B cell (primary cell): Measurements from ENCODE around the gene TGFBRAP1. TPM values are rescaled to one million over a fixed set of nuclear protein-coding genes. Genes with fewer than 3 reads are reported as not detected.

Experiments
- ATAC-seq: fragments of 200-7000 bp; cut with Tn5 transposase; one replicate; pipeline ENCODE4 v1.10.0; 2021; ENCODE audit warnings: low read depth, mild to moderate bottlenecking, moderate number of reproducible peaks, moderate library complexity
- CTCF ChIA-PET: fragments of 350-600 bp; sonication (Branson Sonifier 250); formaldehyde crosslinking; loops from one replicate; lab custom pipeline; 2021; ENCODE audit warnings: antibody characterized with exemption, inconsistent platforms; lab: Charles Lee
- POLR2A ChIA-PET: fragments of 350-600 bp; sonication (Branson Sonifier 250); formaldehyde crosslinking; loops from one replicate; lab custom pipeline; 2021; ENCODE audit warnings: antibody characterized with exemption; lab: Charles Lee
- DNase-seq: peaks from one replicate; pipeline ENCODE4 v3.0.0; 2013
- H2AFZ ChIP-seq: 2 replicates; pipeline ENCODE4 v1.6.1; 2012; ENCODE audit warnings: mild to moderate bottlenecking, low read depth, low read length; ENCODE audit not compliant: insufficient read depth, poor library complexity, severe bottlenecking
- H3K27ac ChIP-seq, 2 donors: 1 replicate in 1 of 2; 2 replicates in 1 of 2; pipeline ENCODE4 v1.5.1; 2012 to 2013; ENCODE audit warnings: low read length in 2 of 2, mild to moderate bottlenecking in 2 of 2, moderate library complexity in 1 of 2
- H3K27me3 ChIP-seq, 4 experiments: fragments of 200-600 bp in 1 of 4; sonication (generic) in 1 of 4; replicated peaks in 1 of 4; 1 replicate in 2 of 4; 2 replicates in 2 of 4; pipeline versions ENCODE4 v1.6.1 to v1.7.0; 2013 to 2016; ENCODE audit warnings: low read length in 3 of 4, mild to moderate bottlenecking in 2 of 4, mixed read lengths in 1 of 4, moderate library complexity in 1 of 4; ENCODE audit not compliant: insufficient read depth in 4 of 4, control insufficient read depth in 3 of 4; ENCODE audit errors: control extremely low read depth in 1 of 4
- H3K36me3 ChIP-seq, 2 experiments: replicated peaks in 1 of 2; 1 replicate in 1 of 2; 2 replicates in 1 of 2; pipeline versions ENCODE4 v1.6.1 to v1.7.1; 2013; ENCODE audit warnings: low read length in 1 of 2; ENCODE audit not compliant: insufficient read depth in 2 of 2, control insufficient read depth in 1 of 2; ENCODE audit errors: control extremely low read depth in 1 of 2, extremely low read depth in 1 of 2
- H3K4me1 ChIP-seq, 2 donors: fragments of 200-600 bp in 1 of 2; sonication (generic) in 1 of 2; 1 replicate in 1 of 2; 2 replicates in 1 of 2; pipeline versions ENCODE4 v1.5.1 to v1.6.1; 2013 to 2017; ENCODE audit warnings: low read length in 2 of 2; ENCODE audit not compliant: control insufficient read depth in 2 of 2, insufficient read depth in 2 of 2
- H3K4me2 ChIP-seq: replicated peaks from 2 replicates; pipeline ENCODE3; 2012; ENCODE audit warnings: mild to moderate bottlenecking, low read depth, low read length; ENCODE audit not compliant: poor library complexity, severe bottlenecking
- H3K4me3 ChIP-seq, 5 experiments: fragments of 200-600 bp in 1 of 5; sonication (generic) in 1 of 5; 1 replicate in 3 of 5; 2 replicates in 2 of 5; pipeline versions ENCODE4 v1.5.1 to v1.7.0; 2011 to 2016; ENCODE audit warnings: low read length in 4 of 5, mild to moderate bottlenecking in 4 of 5, low read depth in 2 of 5, control low read depth in 1 of 5, moderate library complexity in 1 of 5; ENCODE audit not compliant: insufficient read depth in 1 of 5; ENCODE audit errors: control extremely low read depth in 1 of 5, extremely low read depth in 1 of 5
- H3K79me2 ChIP-seq: fragments of 200-600 bp; sonication (generic); one replicate; pipeline ENCODE4 v1.6.0; 2016; ENCODE audit warnings: low read length; ENCODE audit not compliant: control insufficient read depth, insufficient read depth
- H3K9ac ChIP-seq: fragments of 200-600 bp; sonication (generic); 2 replicates; pipeline ENCODE4 v1.6.1; 2017; ENCODE audit warnings: mild to moderate bottlenecking, low read length, moderate library complexity
- H3K9me3 ChIP-seq, 3 donors: one replicate each; pipeline versions ENCODE4 v1.6.1 to v1.7.1; 2013; ENCODE audit warnings: low read length in 2 of 3; ENCODE audit not compliant: control insufficient read depth in 2 of 3, insufficient read depth in 1 of 3; ENCODE audit errors: control extremely low read depth in 1 of 3
- H4K20me1 ChIP-seq: 2 replicates; pipeline ENCODE4 v1.6.0; 2012; ENCODE audit warnings: mild to moderate bottlenecking, low read length; ENCODE audit not compliant: insufficient read depth, control insufficient read depth, poor library complexity, severe bottlenecking
- H3K27ac Mint-ChIP-seq: one replicate; pipeline ENCODE4 v1.8.0; 2021; ENCODE audit warnings: mixed read lengths
- H3K27me3 Mint-ChIP-seq: one replicate; pipeline ENCODE4 v1.8.0; 2021; ENCODE audit warnings: mixed read lengths
- H3K4me1 Mint-ChIP-seq: one replicate; pipeline ENCODE4 v1.8.0; 2021; ENCODE audit warnings: mixed read lengths
- H3K4me3 Mint-ChIP-seq: one replicate; pipeline ENCODE4 v1.8.0; 2021; ENCODE audit warnings: mixed read lengths
- H3K9me3 Mint-ChIP-seq: one replicate; pipeline ENCODE4 v1.8.0; 2022; ENCODE audit warnings: mixed read lengths; ENCODE audit not compliant: insufficient read depth
- CTCF ChIP-seq: fragments of 200-600 bp; IDR thresholded peaks from one replicate; pipeline ENCODE4 v1.8.0; 2022; ENCODE audit warnings: antibody characterized with exemption, mild to moderate bottlenecking
- EZH2 ChIP-seq: IDR thresholded peaks from 2 replicates; pipeline ENCODE4 v1.6.1; 2012; ENCODE audit warnings: borderline replicate concordance, low read depth, mild to moderate bottlenecking, moderate library complexity, low read length; ENCODE audit not compliant: insufficient read depth, poor library complexity, severe bottlenecking
- WGBS: methylation state at CpG from one replicate; pipeline ENCODE4 v1.1.5; 2013; ENCODE audit warnings: missing lambda C conversion rate; ENCODE audit not compliant: insufficient coverage; 5-methylcytosine and 5-hydroxymethylcytosine counted together
- intact Hi-C: fragments of 100-400 bp; cut with micrococcal nuclease; formaldehyde crosslinking; loops from one replicate; pipeline ENCODE4 v1.10.0; 2022
- polyA plus RNA-seq: library from polyadenylated mRNA; depleted of rRNA; stranded (reverse); fragments of >200 nt; gene quantifications from 2 replicates; pipeline ENCODE4 v1.2.3, GENCODE V29; 2012
- total RNA-seq, 2 donors: library from RNA; stranded (reverse); fragments of 120-200 nt in 1 of 2; gene quantifications; 1 replicate in 1 of 2; 2 replicates in 1 of 2; pipeline versions ENCODE4 v1.2.3 to v1.2.4, GENCODE V29; 2013 to 2022

Gene TGFBRAP1
- total and polyA plus RNA-seq, 2 donors (not counting 1 experiment from before 2014, with no cell fraction given), result 9.3 to 21.7 TPM

- WGBS, result 2% methylated on average over 46 of the region's 58 CpGs
- H3K4me2 ChIP-seq, result peak within 1 kb of the TSS; percentile 74
- CTCF ChIA-PET, result no interaction called here
Measured at GRCh38 chr2:105337122-105338019, 7.8 kb upstream of the TGFBRAP1 start, which contains the start of gene C2orf49. Gene C2orf49, plus strand, starts transcription at chr2:105337540. Its CDS starts 48 bp downstream, at chr2:105337588.

More at GRCh38 chr2:105337122-105338019, 7.8 kb upstream of the TGFBRAP1 start, which contains the start of gene C2orf49:
- Histone ChIP-seq H4K20me1 (no peaks in the 10 kb centered on the region), H3K4me1 (peaks cover 17 to 21% of the 10 kb centered on the region in 2 donors), H3K9ac (peak within 1 kb of the TSS; percentile 90), H3K27me3 (no peaks in the 10 kb centered on the region), H3K9me3 (no peaks in the 10 kb centered on the region), H2AFZ (peak within 1 kb of the TSS; percentile 97), H3K36me3 (peaks cover 0 to 21% of the 10 kb centered on the region in 2 experiments), H3K79me2 (peaks cover 31% of the 10 kb centered on the region), H3K4me3 (peak within 1 kb of the TSS; percentile 84 to 95 (median 86)), H3K27ac (peak within 1 kb of the TSS; percentile 92 to 98)
- peak within 1 kb of the TSS; percentile 100 for H3K4me3 Mint-ChIP-seq
- peak within 1 kb of the TSS; percentile 99 for H3K27ac Mint-ChIP-seq
- intact Hi-C loops, result loop anchor here (1.0 to 10.0 kb wide), 4 partner anchors 8 to 407 kb away; partner anchors contain the start of genes NCK2 and TGFBRAP1
- DNase-seq, result peak; percentile 95
- no peaks in the 10 kb centered on the region for H3K27me3 Mint-ChIP-seq
- no peaks in the 10 kb centered on the region for H3K9me3 Mint-ChIP-seq
- POLR2A ChIA-PET, result interaction anchor here (1.3 kb wide), 1 partner anchor 9 kb away, joined by 6 read pairs; no protein-coding TSS in a partner anchor
- TF ChIP-seq EZH2 (no peak), CTCF (no peak)
- peaks cover 27% of the 10 kb centered on the region for H3K4me1 Mint-ChIP-seq
- ATAC-seq, result peak; percentile 93
